Bone marrow (tissue), 2 donors: ENCODE results near the gene TIFAB.
"Not testable (repeated sequence)": the region's sequence is repeated elsewhere in the genome, so short reads cannot be mapped to it uniquely, and the experiment has no call there.

ENCODE experiments used
- DNase-seq, 2 donors: peaks; one replicate each; lab custom pipeline; 2025; lab: John Stamatoyannopoulos, UW

TIFAB gene

GRCh38 chr5:135452321-135453030 is at the start of gene TIFAB:
TSS of gene TIFAB (minus strand) at chr5:135452351. CDS start at chr5:135449939, 2,412 bp downstream.
- no peak for DNase-seq

DNA sequence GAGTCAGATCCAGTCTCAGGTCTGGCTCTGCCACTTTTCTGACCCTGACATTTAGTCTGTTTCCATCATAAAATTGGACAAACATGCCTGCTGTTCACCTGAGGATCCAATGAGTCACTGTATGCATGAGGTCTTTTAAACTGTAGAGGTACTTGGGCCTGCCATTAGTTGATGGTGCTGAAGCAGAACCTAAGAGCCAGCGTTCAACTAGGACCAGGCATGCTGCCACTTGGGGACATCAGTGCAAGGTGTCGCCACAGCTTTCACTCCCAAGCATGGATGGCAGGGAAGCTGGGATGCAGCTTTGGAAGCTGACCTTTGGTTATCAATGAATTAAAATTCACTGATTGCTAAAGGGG is 46.5 kb upstream of the TIFAB start:
- no peak for DNase-seq

DNA sequence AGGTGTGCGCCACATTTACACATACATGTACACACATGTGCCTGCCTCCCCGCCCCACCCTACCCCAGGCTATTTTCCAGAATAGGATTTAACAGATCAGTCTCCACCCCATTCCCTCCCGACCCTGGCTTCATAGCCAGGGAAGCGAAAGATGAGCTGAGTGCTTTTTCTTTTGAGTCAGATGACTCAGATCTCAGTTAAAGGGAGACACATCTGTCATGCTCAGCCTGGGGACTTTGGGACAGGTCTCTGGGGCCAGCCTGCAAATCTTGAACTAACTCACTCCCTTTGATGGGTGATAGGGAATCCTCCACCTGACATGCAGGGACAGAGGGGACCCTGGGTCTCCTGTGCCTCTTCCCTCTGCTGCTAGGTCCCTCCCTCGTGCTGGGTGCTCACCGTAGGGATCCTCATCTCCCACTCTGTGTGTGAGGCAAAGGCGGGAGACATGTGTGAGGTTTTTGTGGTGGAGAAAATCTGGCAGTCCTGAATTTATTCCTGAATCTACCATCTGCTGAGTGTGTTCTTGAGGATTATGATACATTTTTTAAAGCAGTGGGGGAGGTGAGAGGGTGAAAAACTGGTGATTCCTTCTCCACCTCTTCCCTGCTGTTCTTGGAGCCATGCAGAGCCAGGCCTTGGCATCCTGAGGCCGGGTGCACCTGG is 46.0 kb upstream of the TIFAB start:
- DNase-seq = no peak

DNA sequence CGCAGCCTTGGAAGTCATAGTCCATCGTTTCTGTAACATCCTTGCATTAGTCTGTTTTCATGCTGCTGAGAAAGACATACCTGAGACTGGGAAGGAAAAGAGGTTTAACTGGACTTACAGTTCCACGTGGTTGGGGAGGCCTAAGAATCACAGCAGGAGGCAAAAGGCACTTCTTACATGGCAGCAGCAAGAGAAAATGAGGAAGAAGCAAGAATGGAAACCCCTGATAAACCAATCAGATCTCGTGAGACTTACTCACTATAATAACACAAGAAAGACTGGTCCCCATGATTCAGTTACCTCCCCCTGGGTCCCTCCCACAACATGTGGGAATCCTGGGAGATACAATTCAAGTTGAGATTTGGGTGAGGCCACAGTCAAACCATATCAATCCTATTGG is 43.4 kb upstream of the TIFAB start:
- DNase-seq = not testable (repeated sequence)

DNA sequence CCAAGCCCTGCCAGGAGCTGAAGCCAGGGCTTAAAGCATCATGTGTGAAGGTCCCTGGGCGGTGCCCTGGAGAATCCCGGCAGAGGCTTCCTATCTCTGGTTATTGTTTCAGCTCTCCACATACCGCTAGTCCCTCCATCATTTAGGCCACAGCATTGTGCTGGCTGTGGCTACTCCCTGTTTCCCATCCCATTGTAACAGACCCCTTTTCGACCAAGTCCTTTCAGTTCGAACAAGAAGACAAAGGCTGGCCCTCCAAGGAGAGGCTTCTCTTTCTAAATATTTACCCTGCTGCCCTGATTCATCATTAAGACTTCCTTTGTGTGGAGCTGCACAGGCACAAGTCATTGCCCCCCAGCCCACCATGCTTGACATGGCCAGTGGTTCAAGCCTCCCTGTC is 42.0 kb upstream of the TIFAB start:
- no peak for DNase-seq

DNA sequence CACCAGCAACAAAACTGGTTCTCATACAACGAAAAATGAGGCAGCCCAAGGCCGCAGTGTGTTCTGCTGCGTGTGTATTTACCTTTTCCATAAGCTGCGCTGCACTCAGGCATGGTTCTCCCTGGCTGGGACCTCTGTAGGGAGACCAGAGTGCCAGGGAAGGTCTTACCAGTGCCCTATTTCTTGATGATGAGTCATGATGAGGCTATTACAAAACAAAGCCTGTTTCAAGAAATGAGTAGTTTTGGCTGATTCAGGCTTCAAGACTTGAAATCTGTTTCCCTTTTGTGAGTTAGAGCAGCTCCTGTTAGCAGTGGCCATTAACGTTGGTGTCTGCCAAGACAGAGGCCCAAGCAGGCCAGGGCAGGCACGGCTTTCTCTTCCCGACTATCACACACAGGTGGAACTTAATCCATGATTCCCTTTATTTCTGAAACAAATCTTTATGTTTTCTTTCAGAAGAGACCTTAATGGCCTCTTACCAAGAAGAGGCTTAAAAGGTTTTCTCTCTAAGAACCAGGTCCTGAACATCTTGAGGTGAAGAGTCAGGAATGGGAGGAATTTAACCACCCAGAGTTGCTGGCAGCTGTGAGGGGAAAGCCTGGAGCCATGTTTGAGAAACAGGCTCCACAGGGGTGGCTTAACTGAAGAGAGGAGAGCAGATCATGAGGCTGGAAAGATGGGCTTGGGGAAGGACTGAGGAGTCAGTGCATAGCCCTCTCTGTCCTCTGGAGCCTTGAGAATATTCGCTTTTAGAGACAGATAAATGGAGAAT is 41.4 kb upstream of the TIFAB start:
- peak in 1 of 2 donors; percentile 16 for DNase-seq

GRCh38 chr5:135492319-135492626 is 40.1 kb upstream of the TIFAB start:
- DNase-seq = no peak

DNA sequence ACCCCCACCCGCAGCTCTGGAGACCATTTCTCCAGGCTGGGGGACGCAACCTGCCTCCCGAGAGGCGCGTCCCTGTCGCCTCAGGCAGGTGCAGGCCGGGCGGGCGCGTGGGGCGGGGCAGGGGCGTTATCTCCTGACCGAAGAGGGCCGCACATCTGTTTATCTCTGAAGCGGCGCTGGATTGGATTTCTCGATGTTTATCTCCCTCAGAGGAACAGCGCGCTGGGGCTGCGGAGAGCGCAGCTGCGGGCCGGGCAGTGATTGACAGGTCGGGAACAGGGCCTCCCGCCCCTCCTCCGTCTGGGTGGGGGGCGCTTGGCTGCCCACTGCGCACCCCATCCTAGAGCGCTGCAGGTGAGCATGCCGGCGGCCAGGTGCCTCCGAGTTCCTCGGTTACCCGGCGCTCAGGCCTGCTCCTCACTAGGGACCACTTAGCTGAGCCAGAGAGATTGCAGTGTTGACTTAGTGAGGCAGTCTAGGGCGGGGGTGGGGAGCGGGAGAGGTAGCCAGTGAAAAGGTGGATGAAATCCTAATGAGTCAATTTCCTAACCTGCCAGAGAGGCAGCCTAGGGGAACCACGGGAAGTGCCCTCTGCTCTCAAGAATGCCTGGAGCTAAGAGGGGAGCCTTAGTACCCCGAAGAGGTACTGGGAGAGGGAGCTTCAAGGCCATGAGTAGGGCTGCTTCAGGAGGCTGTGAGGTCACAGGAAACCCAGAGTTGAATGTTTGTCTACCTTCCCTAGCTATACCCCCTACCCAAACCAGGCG is 39.6 kb upstream of the TIFAB start:
- DNase-seq = no peak

- DNase-seq = no peak
These were observed 38.9 kb upstream of the TIFAB start for GRCh38 chr5:135491038-135491551.

GRCh38 chr5:135490245-135491037 is 38.3 kb upstream of the TIFAB start:
- no peak for DNase-seq

DNA sequence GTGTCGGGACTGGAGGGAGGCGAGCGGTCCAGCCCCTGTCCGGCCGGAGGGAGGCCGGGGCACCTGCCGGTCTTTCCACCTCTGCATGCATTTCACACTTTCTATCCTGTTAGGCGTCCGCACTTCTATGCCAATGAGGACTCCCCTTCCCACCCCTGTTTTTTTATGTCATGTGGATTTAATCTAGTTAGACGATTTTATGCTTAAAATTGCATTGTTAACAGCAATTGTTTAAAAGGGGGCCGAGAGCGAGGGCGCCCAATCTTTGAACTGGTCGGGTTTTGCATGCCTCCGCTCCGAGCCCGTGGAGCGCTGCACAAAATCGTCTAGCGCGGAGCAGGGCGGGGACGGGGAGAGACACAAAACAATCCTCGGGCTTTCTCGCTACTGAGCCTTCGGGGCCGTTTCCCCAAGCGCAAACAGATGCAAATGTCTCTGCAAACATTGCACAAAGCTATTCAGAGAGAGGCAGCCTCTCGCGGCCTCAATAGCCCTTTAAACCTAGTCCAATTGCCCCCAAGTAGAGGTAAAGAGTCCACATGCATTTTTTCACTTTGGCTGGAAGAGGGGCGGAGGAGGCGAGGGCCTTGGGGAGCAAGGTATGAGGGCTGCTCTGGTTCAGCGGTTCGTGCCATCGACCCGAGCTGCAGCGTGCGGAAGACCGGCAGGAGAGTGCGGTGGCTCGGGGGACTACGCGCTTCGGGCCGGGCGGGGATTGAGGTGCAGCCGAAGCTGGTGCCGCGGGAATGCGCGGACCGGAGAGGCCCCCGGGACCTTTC is 37.5 kb upstream of the TIFAB start:
- DNase-seq = no peak

- no peak for DNase-seq
These were observed 36.7 kb upstream of the TIFAB start for GRCh38 chr5:135488727-135489465.

DNA sequence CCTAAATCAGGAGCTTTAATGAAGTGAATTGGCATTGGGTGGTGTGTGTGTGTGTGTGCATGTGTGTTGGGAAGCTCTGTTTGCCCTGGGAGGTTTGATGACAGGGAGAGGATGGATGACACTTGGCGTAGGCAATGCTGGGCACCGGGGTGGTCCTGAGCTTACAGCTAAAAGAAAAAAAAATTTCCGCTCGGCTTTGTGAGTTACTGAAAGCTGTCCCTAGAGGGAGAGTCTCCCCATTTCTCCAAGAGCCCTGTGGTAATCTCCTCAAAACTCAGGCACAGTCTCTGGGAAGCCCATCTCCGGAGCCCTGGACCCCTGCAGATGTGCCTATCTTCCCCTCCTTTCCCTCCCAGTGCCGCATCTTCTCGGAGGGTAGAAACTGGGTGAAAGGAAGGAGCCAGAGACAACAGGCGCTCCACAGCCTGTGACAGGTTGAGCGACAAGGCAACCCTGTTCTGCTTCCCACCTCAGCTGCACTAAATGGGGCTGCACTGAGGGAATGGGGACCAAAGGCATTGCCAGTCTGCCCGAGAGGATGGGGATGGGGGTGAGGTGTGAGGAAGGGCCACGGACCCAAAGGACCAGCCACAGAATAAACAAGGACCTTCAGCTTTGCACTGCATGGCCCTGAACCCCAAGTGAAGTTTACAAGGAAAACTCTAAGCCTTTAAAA is 35.8 kb upstream of the TIFAB start:
- no peak for DNase-seq

- no peak for DNase-seq
These were observed 34.9 kb upstream of the TIFAB start for GRCh38 chr5:135487037-135487395.

DNA sequence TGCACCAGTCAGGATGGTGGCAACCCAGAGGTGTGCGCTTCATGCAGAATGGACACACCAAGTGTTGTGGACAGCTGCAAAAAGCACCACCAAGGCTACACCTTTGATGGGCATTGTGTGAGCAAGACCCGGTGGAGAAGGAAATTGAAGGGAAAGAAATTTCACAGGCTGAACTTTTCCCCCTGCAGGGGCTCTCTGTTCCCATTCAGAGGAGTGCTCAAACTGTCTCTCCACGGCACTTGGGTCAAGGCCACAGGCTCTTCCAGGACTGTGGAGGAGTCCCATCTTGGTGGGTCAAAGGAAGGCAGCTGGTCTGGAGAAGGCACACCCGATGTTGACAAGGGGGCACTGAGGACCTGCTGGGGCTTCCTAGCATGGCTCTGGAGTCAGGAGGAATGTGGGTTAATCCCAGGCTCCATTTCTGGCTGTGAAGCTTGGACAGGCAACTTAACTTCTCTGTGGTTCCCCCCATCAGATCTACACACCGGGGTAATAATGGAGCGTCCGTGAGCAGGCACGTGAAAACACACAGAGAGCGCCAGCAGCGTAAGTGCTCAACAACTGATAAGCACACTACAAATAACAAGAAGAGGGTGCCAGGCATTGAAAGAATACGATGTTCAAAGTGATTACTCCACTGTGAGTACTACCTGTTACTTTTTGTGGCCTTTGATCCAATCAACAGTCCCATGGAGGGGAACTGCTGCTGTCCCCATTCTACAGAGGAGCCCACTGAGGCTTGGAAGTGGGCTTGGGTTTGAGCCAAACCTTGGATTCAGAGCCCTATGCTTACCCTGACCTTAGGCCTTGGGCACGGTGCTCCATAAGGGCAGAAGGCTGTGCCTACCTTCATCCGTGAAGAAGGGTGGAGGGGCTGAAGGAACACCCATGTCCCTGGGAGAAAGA is 34.2 kb upstream of the TIFAB start:
- DNase-seq = no peak

DNA sequence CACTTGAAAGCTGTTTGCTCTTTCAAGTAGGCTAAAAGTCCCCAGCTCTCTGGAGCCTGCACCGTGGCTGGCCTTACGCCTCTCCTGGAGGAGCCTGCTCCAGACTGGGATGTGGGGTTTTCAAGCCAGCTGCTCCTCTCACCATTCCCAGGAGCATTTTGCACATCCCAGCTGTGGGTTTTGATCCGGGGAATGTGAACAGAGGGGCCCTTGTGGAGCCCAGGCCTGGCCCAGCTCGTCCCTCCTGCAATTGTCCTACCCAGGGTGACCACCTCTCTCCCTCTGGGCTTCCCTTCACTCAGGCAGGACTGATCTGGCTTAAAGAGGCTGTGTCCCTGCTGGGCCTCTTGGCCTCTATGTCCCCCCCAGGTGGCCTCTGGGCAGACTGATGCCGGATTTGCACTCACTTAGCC is 32.5 kb upstream of the TIFAB start:
- no peak for DNase-seq

GRCh38 chr5:135483254-135483653 is 31.1 kb upstream of the TIFAB start:
- DNase-seq = no peak

GRCh38 chr5:135482381-135482933 is 30.3 kb upstream of the TIFAB start:
- no peak for DNase-seq
